GM23338 (cell line): ENCODE results near the gene LYST. TPM values are rescaled to one million over a fixed set of nuclear protein-coding genes. Genes with fewer than 3 reads are reported as not detected.

Experiments used
- ATAC-seq: fragments of 200-7000 bp; cut with Tn5 transposase; 3 replicates; pipeline ENCODE4 v1.9.1; 2020
- DNase-seq: peaks from one replicate; pipeline ENCODE4 v3.0.0-alpha.2; 2015; ENCODE audit warnings: low spot score
- H2AFZ ChIP-seq: fragments of 200-600 bp; sonication (generic); 2 replicates; pipeline ENCODE4 v1.8.0; 2016; ENCODE audit warnings: antibody characterized with exemption, mild to moderate bottlenecking, moderate library complexity
- H3F3A ChIP-seq: fragments of 200-600 bp; sonication (generic); replicated peaks from 2 replicates; pipeline ENCODE4 v1.8.0; 2017; ENCODE audit warnings: antibody characterized with exemption, mixed run types, low read depth
- H3K27ac ChIP-seq: fragments of 200-600 bp; sonication (generic); 2 replicates; pipeline ENCODE4 v1.6.1; 2016; ENCODE audit warnings: low read depth
- H3K27me3 ChIP-seq: fragments of 200-600 bp; sonication (generic); 2 replicates; pipeline ENCODE4 v1.8.0; 2016; ENCODE audit warnings: mild to moderate bottlenecking, mixed run types, moderate library complexity; ENCODE audit not compliant: insufficient read depth
- H3K36me3 ChIP-seq: fragments of 200-600 bp; sonication (generic); 2 replicates; pipeline ENCODE4 v1.8.0; 2016; ENCODE audit warnings: mild to moderate bottlenecking; ENCODE audit not compliant: insufficient read depth
- H3K4me1 ChIP-seq: fragments of 200-600 bp; sonication (generic); 2 replicates; pipeline ENCODE4 v1.8.0; 2016; ENCODE audit warnings: mild to moderate bottlenecking, moderate library complexity; ENCODE audit not compliant: insufficient read depth
- H3K4me2 ChIP-seq: fragments of 200-600 bp; sonication (generic); 2 replicates; pipeline ENCODE4 v1.7.1; 2017; ENCODE audit warnings: mixed run types
- H3K4me3 ChIP-seq: fragments of 200-600 bp; sonication (generic); 2 replicates; pipeline ENCODE4 v1.6.1; 2016; ENCODE audit warnings: mixed run types
- H3K79me2 ChIP-seq: fragments of 200-600 bp; sonication (generic); replicated peaks from 2 replicates; pipeline ENCODE4 v1.8.0; 2017; ENCODE audit warnings: mild to moderate bottlenecking; ENCODE audit not compliant: insufficient read depth
- H3K9me2 ChIP-seq: fragments of 200-600 bp; sonication (generic); 2 replicates; pipeline ENCODE4 v1.8.0; 2017; ENCODE audit not compliant: insufficient read depth
- H4K20me1 ChIP-seq: fragments of 200-600 bp; sonication (generic); replicated peaks from 2 replicates; pipeline ENCODE4 v1.8.0; 2017; ENCODE audit warnings: mild to moderate bottlenecking; ENCODE audit not compliant: insufficient read depth
- H3K27ac Mint-ChIP-seq: 2 replicates; pipeline ENCODE4 v1.8.0; 2020; ENCODE audit warnings: inconsistent platforms, mild to moderate bottlenecking, moderate library complexity, mixed read lengths
- H3K27me3 Mint-ChIP-seq: 3 replicates; pipeline ENCODE4 v1.8.0; 2022; ENCODE audit warnings: low read depth, mild to moderate bottlenecking, moderate library complexity, mixed read lengths, inconsistent platforms; ENCODE audit not compliant: insufficient read depth, poor library complexity
- H3K36me3 Mint-ChIP-seq: 3 replicates; pipeline ENCODE4 v1.8.0; 2021; ENCODE audit warnings: low read depth, mild to moderate bottlenecking, inconsistent platforms, moderate library complexity, mixed read lengths
- H3K4me1 Mint-ChIP-seq: 3 replicates; pipeline ENCODE4 v1.8.0; 2020; ENCODE audit warnings: mild to moderate bottlenecking, inconsistent platforms, mixed read lengths
- H3K4me3 Mint-ChIP-seq: 3 replicates; pipeline ENCODE4 v1.8.0; 2021; ENCODE audit warnings: moderate library complexity, mild to moderate bottlenecking, inconsistent platforms, mixed read lengths
- H3K9me3 Mint-ChIP-seq: 3 replicates; pipeline ENCODE4 v1.8.0; 2020; ENCODE audit warnings: moderate library complexity, mild to moderate bottlenecking, inconsistent platforms, mixed read lengths
- CTCF ChIP-seq, 2 experiments: fragments of 200-600 bp in 1 of 2; sonication (generic) in 1 of 2; conservative IDR thresholded peaks; 2 replicates each; pipeline versions ENCODE4 v1.5.1 to v1.6.1; 2016 to 2017; ENCODE audit warnings: antibody characterized with exemption in 2 of 2, low read depth in 2 of 2, mild to moderate bottlenecking in 2 of 2, moderate library complexity in 1 of 2
- EZH2phosphoT487 ChIP-seq: fragments of 200-600 bp; sonication (generic); IDR thresholded peaks from one replicate; pipeline ENCODE4 v1.8.1; 2018; ENCODE audit warnings: antibody characterized with exemption; ENCODE audit not compliant: unreplicated experiment
- JUNB ChIP-seq: IDR thresholded peaks from one replicate; pipeline ENCODE4 v1.6.1; 2016; ENCODE audit warnings: antibody characterized with exemption; ENCODE audit not compliant: unreplicated experiment
- NANOG ChIP-seq: IDR thresholded peaks from 2 replicates; pipeline ENCODE4 v1.6.1; 2016; ENCODE audit warnings: antibody characterized with exemption, borderline replicate concordance
- STAT1 ChIP-seq: IDR thresholded peaks from one replicate; pipeline ENCODE4 v1.6.1; 2016; ENCODE audit warnings: antibody characterized with exemption; ENCODE audit not compliant: unreplicated experiment
- ZNF114 ChIP-seq: fragments of 250-450 bp; sonication (Bioruptor Pico); IDR thresholded peaks from 2 replicates; pipeline ENCODE4 v1.5.0; 2020; ENCODE audit warnings: mild to moderate bottlenecking, moderate library complexity
- ZNF462 ChIP-seq: fragments of 250-450 bp; sonication (Bioruptor Pico); IDR thresholded peaks from 2 replicates; pipeline ENCODE4 v1.5.0; 2020; ENCODE audit warnings: mild to moderate bottlenecking, moderate library complexity
- polyA plus RNA-seq: library from polyadenylated mRNA; unstranded; fragments of >200 nt; fragmentation: Nextera tagmentation; extraction: Ambion mirVana; gene quantifications from 2 replicates; pipeline ENCODE4 v1.2.1, GENCODE V29; 2016
- total RNA-seq: library from RNA; depleted of rRNA; stranded (reverse); fragments of >200 nt; shearing (Covaris generic); gene quantifications from 2 replicates; pipeline ENCODE4 v1.2.3, GENCODE V29; 2014

Gene LYST
- total and polyA plus RNA-seq, 2 experiments from 2014 or later, result 0.21 to 1.0 TPM

GRCh38 chr1:235841938-235842545, 24.7 kb downstream of the LYST start:
- Histone ChIP-seq H3K27me3 (no peaks in the 10 kb centered on the region), H3K4me2 (no peak overlapping the region), H3K79me2 (no peaks in the 10 kb centered on the region), H3K4me3 (no peak overlapping the region), H3K4me1 (no peaks in the 10 kb centered on the region), H3K9me2 (0 out of 2 replicates have a peak, but pooled peaks cover 2% of the 10 kb centered on the region), H3F3A (no peaks in the 10 kb centered on the region), H3K27ac (no peak overlapping the region), H2AFZ (no peak overlapping the region), H4K20me1 (no peaks in the 10 kb centered on the region), H3K36me3 (no peaks in the 10 kb centered on the region)
- H3K36me3 Mint-ChIP-seq, result no peaks in the 10 kb centered on the region; the same call in 2 of the 3 replicates
- no peaks in the 10 kb centered on the region for H3K9me3 Mint-ChIP-seq
- ATAC-seq (no peak), DNase-seq (no peak)
- TF ChIP-seq NANOG (no peak), EZH2phosphoT487 (no peak), ZNF114 (CRISPR knock-in tag) (no peak)
- H3K27me3 Mint-ChIP-seq, result peaks cover 4% of the 10 kb centered on the region
- peaks cover 8% of the 10 kb centered on the region; the same call in 1 of the 3 replicates for H3K4me1 Mint-ChIP-seq
- no peak overlapping the region for H3K4me3 Mint-ChIP-seq
- no peak overlapping the region for H3K27ac Mint-ChIP-seq

- Mint-ChIP-seq H3K36me3 (no peaks in the 10 kb centered on the region), H3K27ac (no peak overlapping the region), H3K4me1 (no peaks in the 10 kb centered on the region), H3K27me3 (peaks cover 1% of the 10 kb centered on the region), H3K9me3 (no peaks in the 10 kb centered on the region), H3K4me3 (no peak overlapping the region)
- no peaks in the 10 kb centered on the region for H3K79me2 ChIP-seq
- no peak overlapping the region for H2AFZ ChIP-seq
- H4K20me1 ChIP-seq, result no peaks in the 10 kb centered on the region
- H3K36me3 ChIP-seq, result no peaks in the 10 kb centered on the region
- H3K9me2 ChIP-seq, result no peaks in the 10 kb centered on the region
- no peaks in the 10 kb centered on the region for H3K27me3 ChIP-seq
- H3F3A ChIP-seq, result no peaks in the 10 kb centered on the region
- DNase-seq, result no peak
- TF ChIP-seq ZNF462 (CRISPR knock-in tag), result no peak
- no peak for TF ChIP-seq JUNB
- no peak for TF ChIP-seq STAT1
- TF ChIP-seq CTCF (conservative IDR thresholded peaks at IDR 0.05; ENCODE audit: low read depth in 2 of 2), result no peak
- no peak overlapping the region for H3K4me3 ChIP-seq
- no peak for ATAC-seq
- H3K4me2 ChIP-seq, result no peak overlapping the region
- no peak overlapping the region for H3K27ac ChIP-seq
- H3K4me1 ChIP-seq, result no peaks in the 10 kb centered on the region
Measured at GRCh38 chr1:235838021-235838420, 28.7 kb downstream of the LYST start.
